IPS DF 19.7 (cell line): ENCODE measurements around the gene LGI4.

Experiments
- DNase-seq: peaks from one replicate; pipeline ENCODE4 v3.0.0-alpha.2; 2013; ENCODE audit warnings: low read depth, low spot score

LGI4 gene

DNA sequence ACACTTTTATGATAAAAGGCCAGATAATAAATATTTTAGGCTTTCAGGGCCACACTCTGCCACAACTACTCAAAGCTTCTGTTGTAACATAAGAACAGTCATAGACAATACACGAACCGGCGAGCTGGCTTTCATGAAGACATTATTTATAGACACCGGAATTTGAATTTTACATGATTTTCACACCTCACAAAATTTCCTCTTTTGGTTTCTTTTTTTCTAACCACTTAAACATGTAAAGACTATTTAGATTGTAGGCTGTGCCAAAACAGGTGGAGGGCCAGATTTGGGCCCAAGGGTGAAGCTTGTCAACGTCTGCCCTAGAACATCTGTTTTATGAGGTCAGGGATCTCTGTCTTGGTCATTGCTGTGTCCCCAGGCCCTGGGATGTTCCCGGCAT is 48.9 kb downstream of the LGI4 start:
- DNase-seq: no peak

DNA sequence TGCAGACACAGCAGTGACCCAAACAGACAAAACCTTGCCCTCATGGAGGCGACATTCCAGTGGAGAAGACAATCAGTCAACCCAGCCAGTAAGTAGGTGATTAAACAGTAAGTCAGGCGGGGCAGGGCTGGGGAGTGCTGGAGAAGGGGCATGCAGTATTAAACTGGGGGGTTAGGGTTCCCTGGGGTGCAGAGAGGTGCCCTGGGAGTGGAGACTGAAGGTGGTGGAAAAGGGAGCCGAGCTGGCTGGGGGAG is 50.4 kb downstream of the LGI4 start:
- DNase-seq: no peak

DNA sequence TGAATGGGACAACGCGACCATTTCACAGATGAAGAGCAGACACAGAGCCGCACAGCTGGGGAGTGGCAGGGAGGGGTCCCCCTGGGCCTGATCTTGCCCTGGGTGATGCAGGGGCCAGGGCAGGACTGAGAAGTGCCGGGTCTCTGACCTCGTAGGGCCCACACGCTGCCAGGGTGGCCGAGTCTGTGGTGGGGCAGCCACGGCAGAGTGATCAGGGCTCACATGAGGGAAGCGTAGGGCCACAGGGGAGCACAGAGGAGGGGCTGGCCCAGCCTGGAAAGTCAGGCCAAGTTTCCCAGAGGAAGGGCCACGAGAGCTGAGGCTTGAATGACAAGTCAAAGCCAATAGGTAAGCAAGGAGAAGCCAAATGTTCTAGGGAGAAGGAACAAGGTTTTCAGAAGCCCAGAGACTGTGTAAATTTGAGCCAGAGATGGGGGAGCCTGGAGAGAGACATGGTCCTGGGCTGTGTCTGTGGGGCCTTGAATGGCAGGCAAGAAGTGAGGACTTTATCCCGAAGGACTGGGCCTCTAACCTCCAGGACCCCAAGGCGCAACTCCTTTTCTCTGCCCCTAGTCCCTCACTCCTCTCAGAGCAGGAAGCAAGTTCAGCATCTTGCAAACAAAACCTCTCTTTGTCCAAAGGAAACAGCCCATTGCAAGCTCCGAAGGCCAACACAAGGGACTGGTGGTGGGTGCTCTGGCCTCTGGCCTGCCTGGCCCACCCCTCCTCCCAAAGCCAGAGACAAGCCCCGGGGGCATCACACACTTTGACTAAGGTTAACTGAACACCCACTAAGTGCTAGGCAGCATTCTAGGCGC is 51.0 kb downstream of the LGI4 start:
- DNase-seq: no peak

DNA sequence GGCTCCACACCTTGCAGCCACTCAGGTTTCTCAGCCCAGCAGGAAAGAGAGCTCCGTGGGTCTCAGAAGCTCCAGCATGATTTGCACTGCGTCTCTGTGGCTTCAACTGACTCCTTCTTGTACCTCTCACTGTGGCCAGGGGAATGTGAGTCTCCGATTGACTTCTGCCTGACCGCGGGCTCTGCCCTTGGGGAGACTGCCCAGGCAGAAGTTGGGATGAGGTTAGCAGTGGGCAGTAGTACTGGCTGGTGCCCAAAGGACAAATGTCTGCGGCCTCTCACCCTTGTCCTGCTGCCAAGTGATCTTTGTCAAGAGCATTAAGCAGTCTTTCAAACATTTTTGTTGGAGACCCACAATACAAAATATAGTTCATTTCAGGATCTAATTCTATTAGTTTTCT is 53.7 kb downstream of the LGI4 start:
- no peak for DNase-seq

DNA sequence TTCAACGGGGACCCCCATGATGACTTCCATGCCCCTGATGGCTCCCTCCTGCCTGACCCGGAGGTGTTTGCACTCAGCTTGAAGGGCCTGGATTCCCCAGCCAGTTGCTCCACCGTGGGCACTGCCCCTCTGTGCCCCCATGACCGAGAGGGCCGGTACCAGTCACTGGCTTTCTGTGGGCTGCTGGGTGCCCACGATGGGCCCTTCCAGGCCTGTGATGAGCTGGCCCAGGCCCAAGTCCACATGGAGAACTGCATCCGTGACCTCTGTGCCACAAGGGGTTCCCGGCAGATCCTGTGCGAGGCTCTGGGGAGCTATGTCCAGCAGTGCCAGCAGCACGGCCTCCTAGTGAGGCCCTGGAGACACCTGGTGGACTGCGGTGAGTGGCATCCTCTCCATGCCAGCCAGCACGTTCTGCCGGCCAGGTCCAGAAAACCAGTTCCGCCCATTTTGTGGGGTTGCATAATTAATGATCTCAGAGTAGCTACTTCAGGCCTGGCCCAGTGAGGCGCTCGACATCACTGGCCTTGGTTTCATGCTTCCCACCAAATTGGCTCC is 54.2 kb downstream of the LGI4 start:
- no peak for DNase-seq

DNA sequence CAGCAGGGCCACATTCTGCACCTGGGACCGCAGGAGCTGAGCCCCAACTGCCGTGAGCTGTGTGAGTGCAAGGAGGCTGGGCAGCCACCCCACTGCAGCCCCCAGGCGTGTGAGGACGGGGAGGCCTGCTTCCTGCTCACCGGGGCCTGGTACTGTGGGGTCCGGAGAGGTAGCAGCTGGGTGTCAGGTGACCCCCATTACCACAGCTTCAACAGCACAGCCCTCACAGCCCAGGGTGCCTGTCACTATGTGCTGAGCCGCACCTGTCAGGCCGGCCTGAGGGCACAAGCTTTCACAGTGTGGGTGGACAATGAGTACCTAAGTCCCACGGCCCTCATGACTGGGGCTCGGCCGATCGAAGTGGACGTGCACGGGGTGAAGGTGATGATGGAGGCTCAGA is 55.0 kb downstream of the LGI4 start:
- DNase-seq: no peak

DNA sequence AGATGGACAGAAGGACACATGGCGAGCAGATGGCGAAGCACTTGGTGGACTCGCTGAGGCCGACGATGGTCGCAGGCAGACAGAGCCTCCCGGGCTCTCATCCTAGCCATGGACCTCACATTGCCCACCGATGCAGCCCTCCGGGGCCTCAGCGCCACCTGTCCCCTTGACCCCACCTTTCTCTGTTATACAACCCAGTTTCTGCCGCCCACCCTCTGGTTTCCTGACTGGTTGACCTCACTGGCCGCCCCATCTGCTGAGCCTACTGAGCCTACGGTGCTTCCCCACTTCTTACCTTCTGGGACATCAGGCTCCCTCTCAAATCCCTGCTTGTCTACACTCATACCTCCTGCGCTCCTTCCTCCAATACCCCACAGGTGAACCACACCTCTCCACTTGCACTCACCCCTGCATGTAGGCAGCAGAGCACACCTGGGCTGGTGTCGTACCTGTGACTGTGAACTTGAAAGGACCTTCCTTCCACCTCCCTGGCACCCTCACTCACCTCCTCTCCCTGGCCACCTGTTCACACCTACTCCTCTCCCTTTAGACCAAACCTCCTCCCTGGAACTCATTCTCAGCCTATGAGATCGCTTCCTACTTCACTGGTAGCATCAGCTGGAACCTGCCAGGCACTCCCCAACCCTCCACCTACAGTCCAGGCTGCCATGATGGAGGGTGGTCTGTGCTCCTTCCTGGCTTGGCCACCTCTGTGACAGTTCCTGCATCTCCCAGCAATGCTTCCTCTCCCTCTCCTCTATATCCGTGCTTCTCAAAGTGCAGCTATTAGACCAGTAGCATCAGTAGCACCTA is 57.2 kb downstream of the LGI4 start:
- DNase-seq: no peak

DNA sequence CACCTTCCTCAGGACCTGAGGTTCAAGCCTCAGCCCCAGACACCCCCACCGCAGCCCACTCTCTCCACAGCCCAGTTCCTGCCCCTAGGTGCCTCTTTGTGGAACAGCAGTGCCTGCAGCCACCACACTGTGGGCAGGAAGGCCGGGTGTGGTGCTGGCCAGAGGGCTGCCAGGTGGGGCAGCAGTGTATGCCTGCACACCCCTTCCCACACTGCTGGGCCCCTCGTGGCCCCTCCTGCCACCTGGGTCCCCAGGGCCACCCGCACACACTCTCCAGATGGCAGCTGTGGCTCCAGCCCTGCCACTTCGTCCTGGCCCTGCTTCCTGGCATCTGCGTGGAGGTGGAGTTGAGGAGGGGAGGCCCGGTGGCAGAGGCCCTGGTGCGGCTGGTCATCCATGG is 58.2 kb downstream of the LGI4 start:
- DNase-seq: no peak

DNA sequence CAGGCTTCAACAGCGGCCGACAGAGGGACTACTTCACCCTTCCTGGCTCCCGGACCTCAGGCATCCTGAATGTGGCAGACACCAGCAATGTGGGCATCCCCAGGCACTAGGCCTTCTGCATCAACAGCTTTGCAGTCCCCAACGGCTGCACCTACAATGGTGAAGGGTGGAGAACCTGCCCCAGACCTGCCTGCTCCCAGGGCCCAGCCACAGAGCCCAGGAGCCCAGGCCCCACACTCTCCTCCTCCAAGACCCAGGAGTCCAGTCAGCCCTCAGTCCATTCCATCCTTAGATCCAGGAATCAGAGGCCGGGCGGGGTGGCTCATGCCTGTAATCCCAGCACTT is 58.9 kb downstream of the LGI4 start:
- DNase-seq: no peak

DNA sequence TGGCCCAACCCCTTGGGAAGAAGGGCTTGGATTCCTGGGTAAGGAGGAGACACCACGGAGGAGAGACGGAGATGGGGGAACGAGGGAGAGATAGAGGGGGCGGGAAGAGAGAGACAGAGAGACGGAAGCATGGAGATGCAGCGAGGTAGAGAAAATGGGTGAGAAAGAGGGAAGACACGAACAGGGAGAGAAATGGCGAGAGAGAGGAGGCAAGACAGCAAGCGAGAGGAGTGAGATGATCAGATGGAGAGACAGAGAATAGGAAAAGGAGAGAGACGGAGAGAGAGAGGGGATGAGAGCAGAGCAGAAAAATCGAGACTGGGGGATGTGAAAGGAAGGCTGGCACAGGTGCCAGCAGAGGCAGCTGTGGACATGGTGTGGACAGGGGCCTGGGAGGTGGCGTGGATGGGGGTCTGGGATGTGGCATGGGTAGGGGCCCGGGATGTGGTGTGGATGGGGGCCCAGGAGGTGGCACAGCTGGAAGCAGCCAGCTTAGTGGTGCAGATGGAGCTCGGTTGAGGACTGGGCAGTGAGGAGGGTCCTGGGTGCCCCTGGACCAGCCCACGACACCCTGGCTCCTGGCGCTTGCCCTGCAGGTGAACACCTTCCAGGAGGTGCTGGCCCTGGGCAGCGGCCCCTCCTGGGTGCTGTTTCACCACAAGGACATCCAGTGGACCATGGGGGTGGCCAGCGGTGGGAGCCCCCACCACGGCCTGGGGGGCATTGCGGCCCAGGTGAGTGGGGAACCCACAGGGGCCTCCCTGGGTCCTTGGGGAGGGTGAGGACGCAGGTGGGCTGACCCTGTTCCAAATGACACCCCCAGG is 59.4 kb downstream of the LGI4 start:
- no peak for DNase-seq
